Hematopoietic multipotent progenitor cell treated with erythropoietin and hydrocortisone succinate and interleukin-3 and kit ligand, for 4 days (in vitro differentiated cells): Measurements from ENCODE around the gene MOCS3.
"Not testable (repeated sequence)": the region's sequence is repeated elsewhere in the genome, so short reads cannot be mapped to it uniquely, and the experiment has no call there.

Experiments used
- DNase-seq: peaks from one replicate; pipeline ENCODE4 v3.0.0-alpha.2; 2015

MOCS3 gene

DNA sequence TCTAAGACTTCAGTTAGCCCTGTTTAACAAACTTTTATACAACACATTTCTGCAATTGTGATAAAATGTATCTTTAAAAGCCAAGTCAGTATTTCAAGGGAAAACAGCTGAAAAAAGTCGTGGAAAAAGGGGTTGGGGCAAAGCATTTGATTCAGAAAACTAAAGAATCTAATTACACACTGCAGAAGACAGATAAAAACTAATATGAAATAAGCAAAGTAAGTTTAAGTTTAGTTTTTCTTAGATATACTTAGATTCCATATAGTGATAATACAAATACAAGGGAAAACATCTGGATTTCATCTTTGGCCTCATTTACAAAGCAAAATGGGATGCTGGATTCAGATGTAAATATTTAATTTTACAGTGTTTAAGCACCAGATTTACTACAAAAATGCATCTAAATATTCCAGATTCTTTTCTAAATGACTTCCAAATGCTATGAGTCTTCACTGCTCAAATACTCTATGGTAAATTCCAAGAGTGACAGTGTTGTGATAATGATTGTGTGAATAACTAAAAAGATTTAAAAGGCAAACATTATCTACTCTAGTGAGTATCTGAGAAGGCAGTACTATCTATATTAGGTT lies 25.8 kb upstream of the MOCS3 start:
- no peak for DNase-seq

DNA sequence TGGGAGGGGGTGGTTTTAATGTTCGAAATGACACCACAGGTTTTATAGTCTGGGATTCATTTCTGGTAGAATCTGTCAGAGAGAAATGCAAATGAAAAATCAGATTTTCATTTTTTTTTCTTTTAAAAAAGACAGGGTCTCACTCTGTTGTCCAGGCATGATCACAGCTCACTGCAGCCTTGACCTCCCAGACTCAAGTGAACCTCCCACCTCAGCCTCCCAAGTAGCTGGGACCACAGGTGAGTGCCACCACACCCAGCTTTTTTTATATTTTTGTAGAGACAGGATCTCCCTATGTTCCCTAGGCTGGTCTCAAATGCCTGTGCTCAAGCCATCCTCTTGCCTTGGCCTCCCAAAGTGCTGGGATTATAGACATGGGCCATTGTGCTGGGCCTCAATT lies 25.0 kb upstream of the MOCS3 start:
- no peak for DNase-seq

DNA sequence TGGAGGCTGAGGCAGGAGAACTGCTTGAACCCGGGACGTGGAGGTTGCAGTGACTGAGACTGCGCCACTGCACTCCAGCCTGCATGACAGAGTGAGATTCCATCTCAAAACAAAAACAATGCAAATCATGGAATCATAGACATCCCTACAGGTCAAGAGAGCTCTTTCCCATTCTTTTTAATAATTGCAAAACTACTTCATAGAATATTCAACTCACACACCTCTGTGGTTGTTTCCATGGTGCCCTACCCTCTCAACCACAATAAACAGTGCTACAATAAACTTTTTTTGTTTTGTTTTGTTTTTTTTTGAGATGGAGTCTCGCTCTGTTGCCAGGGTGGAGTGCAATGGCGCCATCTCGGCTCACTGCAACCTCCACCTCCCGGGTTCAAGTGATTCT lies 15.5 kb upstream of the MOCS3 start:
- no peak for DNase-seq

DNA sequence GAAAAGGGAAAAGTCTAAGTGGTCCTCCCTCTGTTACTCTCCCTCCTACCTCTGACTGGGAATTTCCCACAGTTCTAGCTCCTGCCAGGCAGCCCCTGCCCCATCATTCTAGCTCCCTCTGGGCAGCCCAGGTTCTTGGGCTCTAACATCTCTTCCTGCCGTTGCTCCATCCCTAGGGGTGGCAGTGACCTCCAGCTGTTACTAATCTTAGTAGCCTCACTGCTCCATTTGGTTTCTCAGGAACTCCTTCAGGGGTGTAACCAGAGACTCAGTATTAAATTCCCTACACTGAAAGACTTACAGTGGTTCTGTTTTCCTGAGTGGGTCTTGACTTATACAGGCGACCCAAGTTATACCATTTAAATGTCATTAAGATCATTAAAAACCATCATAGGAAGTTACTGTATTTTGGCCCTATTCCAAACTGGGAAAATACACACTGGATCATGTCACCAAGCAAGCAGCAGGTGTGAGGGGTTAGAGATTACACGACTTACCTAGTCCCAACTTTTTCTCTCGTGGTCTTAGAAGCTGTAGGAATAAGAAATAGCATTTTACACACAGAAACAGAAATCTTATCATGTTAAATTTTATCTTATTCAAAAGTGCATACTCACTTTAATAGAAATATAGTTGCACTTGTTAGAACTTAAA lies 10.4 kb upstream of the MOCS3 start:
- no peak for DNase-seq

DNA sequence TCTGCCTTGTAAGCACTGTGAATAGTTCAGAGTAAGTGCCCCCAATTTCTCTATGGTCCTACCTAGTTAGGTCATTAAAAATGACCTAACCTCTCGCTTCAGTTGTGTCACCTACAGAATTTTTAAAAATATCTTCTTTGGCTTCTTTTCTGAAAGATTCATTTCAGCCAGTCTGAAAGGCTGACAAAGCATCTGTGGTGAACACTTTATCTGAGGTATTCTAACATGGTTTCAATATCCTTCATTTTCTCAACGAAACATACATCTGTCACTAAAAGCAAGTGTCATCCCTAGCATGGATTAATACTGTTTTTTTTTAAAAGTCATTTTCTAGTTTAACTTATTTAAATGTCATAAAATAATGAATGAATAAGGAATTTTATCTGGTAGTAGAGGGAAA lies 5.4 kb upstream of the MOCS3 start:
- no peak for DNase-seq

DNA sequence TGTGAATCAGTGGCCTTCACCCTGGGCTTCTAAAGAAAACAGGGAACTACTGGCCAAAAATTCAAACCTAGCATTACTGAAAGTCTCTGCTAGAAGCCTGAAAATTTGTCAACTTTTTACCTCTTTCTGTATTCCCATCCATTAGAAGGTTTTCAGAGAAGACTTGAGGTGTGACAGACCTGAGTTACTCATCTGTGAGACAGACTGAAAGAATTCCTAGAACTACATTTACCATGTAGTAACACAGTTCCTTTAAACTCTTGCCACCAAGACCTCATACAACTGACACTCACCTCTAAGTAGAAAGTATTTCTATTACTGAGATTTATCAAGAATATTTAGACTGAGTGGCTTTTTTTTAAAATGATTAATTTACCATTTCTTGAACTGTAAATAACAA lies 4.8 kb upstream of the MOCS3 start:
- DNase-seq, result no peak

DNA sequence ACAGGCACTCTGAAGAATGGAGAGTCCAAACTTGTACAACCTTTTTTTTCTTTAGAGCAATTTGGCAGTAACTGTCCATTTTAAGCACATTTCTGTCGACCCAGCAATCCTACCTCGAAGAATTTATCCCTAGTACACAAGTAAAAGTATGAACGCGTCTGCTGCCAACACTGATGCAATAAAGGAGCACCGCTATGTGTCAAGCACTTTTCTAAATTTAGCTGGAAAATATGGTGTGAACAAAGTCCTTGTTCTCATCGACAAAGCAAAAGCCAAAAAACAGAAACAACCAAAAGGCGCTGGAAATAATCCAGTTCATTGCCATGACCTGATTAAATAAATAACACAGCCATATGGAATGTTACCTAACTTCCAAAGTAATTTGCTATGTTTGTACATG lies 1.3 kb upstream of the MOCS3 start:
- DNase-seq, result peak; percentile 8

DNA sequence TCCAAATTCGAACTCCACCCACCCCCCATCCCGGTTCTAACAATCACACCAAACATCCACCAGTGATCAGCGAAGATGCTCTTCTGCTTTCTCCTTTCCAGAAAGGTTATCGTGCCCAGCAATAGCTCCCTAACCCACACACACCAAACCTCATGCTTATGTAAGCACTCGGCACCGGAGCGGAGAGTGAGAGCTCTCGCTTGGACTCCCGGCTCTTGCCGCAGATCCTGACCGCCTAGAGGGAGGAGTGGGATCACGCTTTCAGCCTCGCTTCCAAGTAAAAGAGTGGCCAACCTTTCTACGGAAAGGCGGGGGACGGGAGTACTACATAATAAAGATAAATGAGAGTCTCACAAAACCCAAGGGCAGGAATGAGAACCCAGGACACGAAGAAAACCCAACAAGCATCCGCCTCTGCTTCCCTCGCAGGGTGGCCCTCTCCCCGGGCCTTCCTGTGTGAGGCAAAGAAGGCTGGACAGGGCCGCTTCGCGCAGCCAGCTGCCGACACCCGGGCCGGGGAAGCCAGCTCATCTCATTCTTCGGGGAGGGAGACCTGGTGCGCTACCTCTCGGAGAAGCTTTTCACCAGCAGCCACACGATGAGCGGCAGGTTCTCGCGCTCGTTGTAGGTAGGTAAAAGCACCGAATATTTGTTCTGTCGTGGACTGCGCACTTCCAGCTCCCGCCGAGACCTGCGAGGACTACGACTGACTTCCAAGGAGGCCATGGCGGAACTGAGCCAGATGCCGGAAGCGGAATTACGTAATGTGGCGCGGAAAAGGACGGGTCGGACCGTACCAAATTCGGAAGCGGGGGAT lies 612 bp upstream of the MOCS3 start, which contains the start of gene DPM1:
TSS of gene DPM1 (minus strand) at position 735 of the 817 bp plus-strand sequence. CDS start at position 726, 9 bp downstream.
- DNase-seq, result peak; percentile 95

DNA sequence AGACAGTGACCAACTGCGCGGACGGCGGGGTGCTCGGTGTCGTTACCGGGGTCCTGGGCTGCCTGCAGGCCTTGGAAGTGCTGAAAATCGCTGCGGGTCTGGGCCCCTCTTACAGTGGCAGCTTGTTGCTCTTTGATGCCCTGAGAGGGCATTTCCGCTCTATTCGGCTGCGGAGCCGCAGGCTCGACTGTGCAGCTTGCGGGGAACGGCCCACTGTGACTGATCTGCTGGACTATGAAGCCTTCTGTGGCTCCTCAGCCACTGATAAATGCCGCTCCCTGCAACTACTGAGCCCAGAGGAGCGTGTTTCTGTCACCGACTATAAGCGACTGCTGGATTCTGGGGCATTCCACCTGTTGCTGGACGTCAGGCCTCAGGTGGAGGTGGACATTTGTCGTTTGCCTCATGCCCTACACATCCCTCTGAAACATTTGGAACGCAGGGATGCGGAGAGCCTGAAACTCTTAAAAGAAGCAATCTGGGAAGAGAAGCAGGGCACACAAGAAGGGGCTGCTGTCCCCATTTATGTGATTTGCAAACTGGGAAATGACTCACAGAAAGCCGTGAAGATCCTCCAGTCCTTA lies 1.0 kb downstream of the MOCS3 start:
- DNase-seq, result no peak

DNA sequence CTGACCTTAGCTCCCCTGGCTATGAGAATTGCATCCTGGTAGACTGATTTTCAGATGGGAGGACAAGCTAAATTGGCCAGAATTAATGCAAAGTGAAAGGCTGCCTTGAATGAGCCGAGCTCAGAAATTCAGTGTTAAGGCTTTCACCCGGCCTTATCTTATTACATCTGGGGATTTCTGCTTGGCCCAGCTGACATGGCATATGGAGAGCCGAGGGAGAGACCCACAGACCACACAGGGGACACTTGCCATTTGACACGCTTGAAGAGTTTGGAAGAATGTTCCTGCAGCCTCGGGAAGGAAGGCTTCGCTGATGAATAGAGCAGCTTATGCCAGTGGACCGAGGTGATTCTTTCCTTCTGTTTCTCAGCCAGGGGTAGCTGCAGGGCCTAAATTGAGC lies 9.0 kb downstream of the MOCS3 start:
- no peak for DNase-seq

DNA sequence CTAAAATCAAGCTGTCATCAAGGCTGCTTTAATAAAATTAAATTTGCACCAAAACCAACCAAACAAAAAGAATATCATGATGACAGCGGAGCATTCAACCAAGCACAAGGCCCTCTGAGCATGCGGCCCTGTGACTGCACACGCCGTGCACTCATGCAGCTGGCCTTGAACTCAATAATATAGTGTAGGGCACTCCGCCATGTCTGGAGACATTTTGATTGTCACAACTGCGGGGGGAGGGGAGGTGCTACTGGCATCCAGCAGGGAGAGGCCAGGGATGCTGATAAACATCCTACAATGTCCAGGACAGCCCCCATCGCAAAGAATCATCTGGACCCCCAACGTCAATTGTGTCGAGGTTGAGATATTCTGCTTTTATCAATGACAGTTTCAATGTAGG lies 9.7 kb downstream of the MOCS3 start:
- no peak for DNase-seq

DNA sequence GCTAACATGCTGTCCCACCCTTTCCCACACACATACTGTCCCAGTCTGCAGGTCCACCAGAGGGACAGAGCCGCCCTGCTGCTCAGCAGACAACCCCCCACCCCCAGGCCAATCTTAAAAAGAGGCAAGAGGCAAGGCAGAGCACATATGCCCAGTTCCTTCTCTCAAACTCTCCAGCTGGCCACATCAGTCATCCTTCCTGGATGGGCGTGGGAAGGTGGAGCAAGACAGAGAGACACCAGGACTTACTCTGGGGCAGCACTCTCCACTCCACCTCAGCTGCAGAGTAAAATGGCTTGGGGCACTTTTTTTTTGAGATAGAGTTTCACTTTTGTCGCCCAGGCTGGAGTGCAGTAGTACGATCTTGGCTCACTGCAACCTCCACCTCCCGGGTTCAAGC lies 10.8 kb downstream of the MOCS3 start:
- no peak for DNase-seq

DNA sequence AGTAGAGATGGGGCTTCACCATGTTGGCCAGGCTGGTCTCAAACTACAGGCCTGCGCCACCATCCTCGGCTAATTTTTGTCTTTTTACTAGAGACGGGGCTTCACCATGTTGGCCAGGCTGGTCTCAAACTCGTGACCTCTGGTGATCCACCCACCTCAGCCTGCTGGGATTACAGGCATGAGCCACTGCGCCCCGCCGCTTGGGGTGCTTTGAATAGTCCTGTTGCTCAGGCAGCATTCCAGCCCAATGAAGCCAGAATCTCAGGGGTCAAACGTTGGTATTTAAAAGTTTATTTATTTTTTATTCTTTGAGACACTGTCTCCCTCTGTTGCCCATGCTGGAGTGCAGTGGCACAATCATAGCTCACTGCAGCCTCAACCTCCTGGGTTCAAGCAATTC lies 11.3 kb downstream of the MOCS3 start:
- DNase-seq, result no peak

DNA sequence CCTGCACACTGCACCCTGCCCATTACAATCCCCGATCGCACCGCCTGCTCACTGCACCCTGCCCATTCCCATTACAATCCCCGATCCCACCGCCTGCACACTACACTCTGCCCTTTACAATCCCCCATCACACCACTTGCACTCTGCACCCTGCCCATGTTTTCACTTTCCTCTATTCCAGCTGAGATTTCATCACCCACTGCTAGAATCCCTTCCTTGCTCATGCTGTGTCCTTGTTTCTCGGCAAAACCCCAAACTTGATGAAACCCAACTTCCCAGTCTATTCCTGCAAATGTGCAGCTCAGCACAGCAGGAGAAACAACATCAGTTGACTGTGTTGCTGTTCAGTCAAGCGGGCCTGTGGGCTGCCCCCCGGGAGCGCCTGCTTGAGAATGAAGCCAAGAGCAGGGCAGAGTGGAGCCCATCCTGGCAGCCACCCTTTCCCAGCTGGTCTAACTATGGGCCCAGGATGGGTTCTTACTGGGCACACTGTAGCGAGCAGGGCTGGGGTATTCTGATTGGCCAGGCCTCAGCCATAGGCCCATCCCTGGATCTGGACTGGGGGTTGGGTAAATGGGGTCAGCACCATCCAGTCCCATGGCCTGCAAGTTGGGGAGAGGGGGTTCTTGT lies 17.2 kb downstream of the MOCS3 start:
- DNase-seq, result no peak

DNA sequence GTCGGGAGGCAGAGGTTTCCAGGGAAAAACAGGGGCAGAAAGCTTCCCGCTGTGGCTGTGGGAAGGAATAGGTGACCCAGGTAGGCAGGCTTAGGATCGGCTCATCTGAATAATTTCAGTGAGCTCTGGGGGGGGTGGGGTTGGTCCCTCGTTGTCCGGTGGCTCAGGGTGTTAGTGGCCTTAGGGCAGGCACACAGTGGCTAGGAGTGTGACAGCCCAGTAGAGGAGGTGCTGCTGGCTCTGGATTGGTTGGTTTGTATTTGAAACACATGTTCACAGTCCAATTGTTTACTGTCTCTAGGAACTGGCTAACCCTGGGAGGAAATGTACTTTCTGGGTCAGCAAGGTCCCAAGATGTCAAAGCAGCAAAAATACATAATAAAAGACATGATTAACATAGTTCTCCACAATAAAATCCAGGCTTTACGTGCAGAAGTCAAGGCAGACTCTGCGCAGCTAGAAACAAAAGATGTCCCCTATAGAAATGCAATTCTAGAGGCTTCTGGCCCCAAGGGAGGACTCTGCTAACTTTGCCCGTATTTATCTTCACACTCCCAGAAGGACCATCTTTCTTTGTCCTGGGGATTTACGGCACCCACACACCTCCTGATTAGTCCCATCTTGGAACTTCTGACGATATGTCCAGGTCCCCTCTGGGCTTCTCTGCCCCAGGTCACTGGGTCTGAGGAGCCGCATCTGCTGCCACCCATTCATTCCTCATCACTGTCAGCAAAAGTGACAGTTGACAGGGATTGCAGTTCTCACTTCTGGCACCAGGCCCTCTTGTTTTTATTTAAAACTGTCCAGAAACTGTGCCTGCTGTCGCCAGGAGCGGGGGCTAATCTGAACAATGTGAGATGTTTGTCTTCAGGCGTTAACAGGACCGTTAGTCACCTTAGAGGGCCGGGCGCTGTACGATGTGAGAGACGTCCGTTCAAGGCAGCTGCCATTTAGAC lies 18.7 kb downstream of the MOCS3 start:
- no peak for DNase-seq

DNA sequence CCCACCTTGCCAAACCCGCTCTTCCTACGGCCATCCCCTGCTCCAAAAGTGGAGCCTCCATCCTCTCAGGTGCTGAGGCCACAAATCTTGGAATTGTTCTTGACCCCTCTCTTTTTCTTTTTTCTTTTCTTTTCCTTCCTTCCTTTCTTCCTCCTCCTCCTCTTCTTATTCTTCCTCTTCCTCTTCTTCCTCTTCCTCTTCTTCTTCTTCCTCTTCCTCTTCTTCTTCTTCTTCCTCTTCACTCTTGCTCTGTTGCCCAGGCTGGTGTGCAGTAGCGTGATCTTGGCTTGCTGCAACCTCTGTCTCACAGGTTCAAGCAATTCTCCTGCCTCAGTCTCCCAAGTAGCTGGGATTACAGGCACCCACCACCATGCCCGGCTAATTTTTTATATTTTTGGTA lies 19.9 kb downstream of the MOCS3 start:
- DNase-seq, result not testable (repeated sequence)

DNA sequence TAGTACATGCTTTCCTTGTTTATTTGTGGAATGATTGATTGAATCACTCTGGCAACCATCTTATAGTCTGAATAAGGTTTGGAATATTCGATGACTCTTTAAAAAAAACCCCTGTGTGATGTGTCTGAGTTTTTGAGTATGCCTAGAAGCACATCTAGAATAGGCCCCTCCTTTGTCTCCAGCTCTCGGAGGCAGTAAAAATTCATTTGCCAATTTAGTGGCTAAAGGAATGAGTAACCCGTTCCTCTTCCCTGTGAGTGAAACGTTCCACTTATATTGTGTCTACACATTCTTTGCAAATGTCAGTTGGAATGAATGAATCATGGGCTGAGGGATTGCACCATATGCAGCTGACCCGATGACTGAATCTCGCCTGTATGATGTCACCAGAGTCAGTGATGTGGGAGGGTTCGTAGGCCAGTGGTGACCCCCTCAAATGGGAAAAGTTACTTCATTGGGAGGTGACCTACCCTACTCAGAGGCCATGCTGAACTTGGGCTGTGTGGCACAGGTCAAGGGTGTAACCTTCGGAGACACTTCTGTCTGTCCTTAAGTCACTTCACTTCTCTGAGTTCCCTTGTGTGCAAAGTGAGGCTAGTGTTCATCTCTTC lies 21.6 kb downstream of the MOCS3 start:
- no peak for DNase-seq

DNA sequence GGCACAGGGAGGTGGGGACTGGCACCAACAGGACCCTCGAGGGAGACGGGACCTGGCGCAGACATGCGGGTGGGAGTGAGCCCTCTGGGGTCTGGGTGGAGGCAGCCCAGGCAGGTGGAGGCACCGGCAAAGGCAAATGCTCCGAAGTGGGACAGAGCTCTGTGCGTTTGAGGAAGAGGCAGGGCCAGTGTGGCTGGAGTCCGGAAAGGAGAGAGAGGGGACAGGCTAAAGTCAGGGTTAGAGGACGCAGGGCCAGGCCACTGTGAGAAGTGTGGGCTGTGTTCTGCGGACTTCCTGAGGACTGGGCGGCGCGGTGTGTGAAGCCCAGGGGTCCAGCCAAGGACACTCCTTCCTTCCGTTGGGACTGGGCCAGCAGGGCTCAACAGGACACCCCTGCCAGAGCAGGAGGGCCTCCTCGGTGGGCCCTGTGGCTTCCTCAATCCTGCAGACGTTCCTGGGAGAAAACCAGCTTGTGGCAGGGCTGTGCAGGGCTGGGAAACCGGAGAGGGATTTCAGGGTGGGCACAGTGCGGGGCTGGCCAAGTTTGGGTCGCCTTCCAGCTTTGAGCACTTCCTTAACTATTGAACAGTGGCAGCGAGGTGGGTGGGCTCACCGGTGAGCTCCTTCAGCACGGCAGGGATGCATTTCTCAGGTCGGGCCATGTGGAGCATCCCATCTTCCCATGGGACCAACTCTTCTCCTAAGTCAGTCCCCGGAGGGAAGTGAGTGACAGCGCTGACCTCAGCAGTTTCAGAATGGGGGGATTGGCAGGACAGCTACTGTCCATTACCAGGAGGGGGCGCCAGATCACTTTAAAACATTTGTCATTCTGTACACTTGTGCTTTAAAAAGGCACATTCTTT lies 22.5 kb downstream of the MOCS3 start:
- DNase-seq, result peak; percentile 87

DNA sequence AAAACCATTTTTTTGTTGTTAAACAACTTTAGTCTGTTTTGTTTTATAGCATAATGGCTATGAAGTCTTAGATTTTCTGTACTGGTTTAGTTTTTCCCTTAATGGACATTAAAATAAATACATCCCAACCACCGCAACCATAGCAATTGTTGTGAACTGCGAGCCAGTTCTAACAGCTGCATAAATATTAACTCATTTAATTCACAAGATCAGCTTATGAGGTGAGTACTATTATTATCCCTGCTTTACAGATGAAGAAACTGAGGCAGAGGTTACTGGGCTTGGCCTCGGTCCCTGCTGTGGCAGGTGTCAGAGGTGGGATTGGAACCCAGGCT lies 23.1 kb downstream of the MOCS3 start:
- DNase-seq, result no peak

DNA sequence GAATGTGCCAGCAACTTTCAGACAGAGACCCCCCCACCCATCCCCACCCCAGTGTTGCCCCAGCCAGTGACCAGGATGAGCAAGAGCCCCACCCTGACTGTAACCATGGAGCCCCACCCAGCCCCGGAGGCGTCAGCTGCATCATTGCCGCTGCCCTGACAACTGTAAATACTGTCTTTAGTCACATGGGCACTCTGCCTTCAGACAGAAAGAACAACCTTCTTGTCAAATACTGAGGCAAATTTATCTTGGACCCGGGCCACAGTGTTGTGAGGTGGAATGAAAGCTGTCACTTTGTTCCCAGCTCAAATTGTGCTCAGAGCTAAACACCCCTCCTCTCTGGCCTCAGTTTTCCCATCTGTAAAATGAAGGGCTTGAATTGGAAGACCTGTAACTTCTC lies 23.7 kb downstream of the MOCS3 start:
- peak; percentile 20 for DNase-seq

DNA sequence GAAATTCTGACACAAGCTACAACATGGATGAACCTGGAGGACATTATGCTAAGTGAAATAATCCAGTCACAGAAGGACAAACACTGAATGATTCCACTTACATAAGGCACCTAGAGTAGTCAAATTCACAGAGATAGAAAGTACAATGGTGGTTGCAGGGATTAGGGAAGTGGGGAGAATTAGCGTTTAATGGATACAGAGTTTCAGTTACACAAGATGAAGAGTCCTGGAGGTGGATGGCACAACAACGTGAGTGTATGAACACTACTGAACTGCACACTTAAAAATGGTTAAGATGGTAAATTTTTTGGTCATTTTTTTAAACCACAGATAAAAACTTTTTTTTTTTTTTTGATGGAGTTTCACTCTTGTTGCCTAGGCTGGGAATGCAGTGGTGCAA lies 24.7 kb downstream of the MOCS3 start:
- DNase-seq, result no peak
